HG02884 (cell line): ENCODE data around the gene EOLA1.
"Not testable (repeated sequence)": the region's sequence is repeated elsewhere in the genome, so short reads cannot be mapped to it uniquely, and the experiment has no call there.

Experiments used
- ATAC-seq: cut with Tn5 transposase; IDR thresholded peaks from one replicate; pipeline ENCODE4 v1.9.1; 2021; ENCODE audit warnings: mild to moderate bottlenecking, moderate library complexity; ENCODE audit not compliant: unreplicated experiment

EOLA1 gene

GRCh38 chrX:149541521-149542047 lies 772 bp downstream of the EOLA1 start:
- no peak for ATAC-seq

- not testable (repeated sequence) for ATAC-seq
Measured at GRCh38 chrX:149545545-149546543, 5.0 kb downstream of the EOLA1 start.

GRCh38 chrX:149546962-149547361 lies 6.2 kb downstream of the EOLA1 start:
- ATAC-seq, result not testable (repeated sequence)

- ATAC-seq, result not testable (repeated sequence)
Measured at GRCh38 chrX:149547782-149548181, 7.0 kb downstream of the EOLA1 start.

GRCh38 chrX:149549701-149550100 lies 8.9 kb downstream of the EOLA1 start, which contains the start of gene HSFX3:
Gene HSFX3, minus strand, starts transcription at chrX:149549924. Its CDS starts 72 bp downstream, at chrX:149549852.
- ATAC-seq, result not testable (repeated sequence)

GRCh38 chrX:149550454-149550853 lies 9.6 kb downstream of the EOLA1 start:
- ATAC-seq, result not testable (repeated sequence)

- ATAC-seq, result peak; percentile 61
Measured at GRCh38 chrX:149551245-149551938, 10.6 kb downstream of the EOLA1 start.

GRCh38 chrX:149551939-149552248 lies 11.1 kb downstream of the EOLA1 start:
- ATAC-seq, result not testable (repeated sequence)

GRCh38 chrX:149555251-149555650 lies 14.4 kb downstream of the EOLA1 start:
- ATAC-seq, result not testable (repeated sequence)

GRCh38 chrX:149563359-149563758 lies 22.5 kb downstream of the EOLA1 start:
- no peak for ATAC-seq

- no peak for ATAC-seq
Measured at GRCh38 chrX:149567621-149568417, 27.0 kb downstream of the EOLA1 start.

GRCh38 chrX:149568701-149569296 lies 28.0 kb downstream of the EOLA1 start:
- ATAC-seq, result no peak

- no peak for ATAC-seq
Measured at GRCh38 chrX:149569770-149570169, 29.0 kb downstream of the EOLA1 start.

- ATAC-seq, result no peak
Measured at GRCh38 chrX:149570668-149571067, 29.9 kb downstream of the EOLA1 start.

- ATAC-seq, result no peak
Measured at GRCh38 chrX:149571770-149572169, 31.0 kb downstream of the EOLA1 start.

GRCh38 chrX:149572743-149573142 lies 31.9 kb downstream of the EOLA1 start:
- ATAC-seq, result no peak

GRCh38 chrX:149573456-149573855 lies 32.6 kb downstream of the EOLA1 start:
- ATAC-seq, result peak; percentile 100

GRCh38 chrX:149585631-149586030 lies 44.8 kb downstream of the EOLA1 start:
- ATAC-seq, result not testable (repeated sequence)

- not testable (repeated sequence) for ATAC-seq
Measured at GRCh38 chrX:149587359-149587758, 46.5 kb downstream of the EOLA1 start, which contains the start of gene MAGEA9B. Gene MAGEA9B, minus strand, starts transcription at chrX:149587459. Its CDS starts 4,280 bp downstream, at chrX:149583179.

GRCh38 chrX:149590993-149591392 lies 50.2 kb downstream of the EOLA1 start:
- ATAC-seq, result not testable (repeated sequence)
